ENCODE data around the gene SLC25A23. TPM values are rescaled to one million over a fixed set of nuclear protein-coding genes. Genes with fewer than 3 reads are reported as not detected.

SLC25A23 gene
- total and polyA plus RNA-seq, 9 of the 15 experiments (the other 6 are each of a cell fraction or from before 2014, with no cell fraction given): 6.1 to 72.0 (median 26.6) TPM

- no peak for TF ChIP-seq GTF3C2 (IDR thresholded peaks at IDR 0.05; ENCODE audit: borderline replicate concordance, extremely low read depth, insufficient read length)
- no peak for TF ChIP-seq TEAD1 (CRISPR knock-in tag; IDR thresholded peaks at IDR 0.05)
- no peak for TF ChIP-seq BCOR (IDR thresholded peaks at IDR 0.05)
- no peak for TF ChIP-seq TAF15 (IDR thresholded peaks at IDR 0.05; ENCODE audit: low read depth, low read length)
- no peak for TF ChIP-seq ZNF212 (CRISPR knock-in tag; IDR thresholded peaks at IDR 0.05)
- TF ChIP-seq EZH2 (IDR thresholded peaks at IDR 0.05; ENCODE audit: borderline replicate concordance, low read depth, low read length): no peak
- peak; percentile 90 for TF ChIP-seq ELF4 (CRISPR knock-in tag; IDR thresholded peaks at IDR 0.05)
- TF ChIP-seq PHF21A (IDR thresholded peaks at IDR 0.05; ENCODE audit: borderline replicate concordance, low read depth): no peak
- 0 out of 2 replicates have a peak, but pooled peaks have one; percentile 45 for TF ChIP-seq E2F4 (CRISPR knock-in tag; IDR thresholded peaks at IDR 0.05; ENCODE audit: low read depth)
- peak; percentile 63 for TF ChIP-seq MAX (CRISPR knock-in tag; IDR thresholded peaks at IDR 0.05)
- TF ChIP-seq ZNF184 (CRISPR knock-in tag; IDR thresholded peaks at IDR 0.05): no peak
- peak; percentile 87 for TF ChIP-seq HBP1 (CRISPR knock-in tag; IDR thresholded peaks at IDR 0.05)
- peak; percentile 43 for TF ChIP-seq ARID1B (IDR thresholded peaks at IDR 0.05)
- no peak for TF ChIP-seq EP300 (IDR thresholded peaks at IDR 0.05; ENCODE audit: low read length)
- peak in 1 of 2 experiments; percentile 81; a peak in 2 of 4 replicates for TF ChIP-seq HDAC1 (IDR thresholded peaks at IDR 0.05)
- no peak for TF ChIP-seq BCL6 (CRISPR knock-in tag; IDR thresholded peaks at IDR 0.05)
- TF ChIP-seq USF1 (CRISPR knock-in tag; IDR thresholded peaks at IDR 0.05): no peak
- no peak for TF ChIP-seq RBM15 (IDR thresholded peaks at IDR 0.05; ENCODE audit: insufficient read depth, low read length)
- no peak for TF ChIP-seq MXD1 (CRISPR knock-in tag; IDR thresholded peaks at IDR 0.05; ENCODE audit: borderline replicate concordance, poor library complexity, severe bottlenecking)
- 0 out of 2 replicates have a peak, but pooled peaks have one; percentile 11 for TF ChIP-seq ARID2 (IDR thresholded peaks at IDR 0.05)
- no peak for TF ChIP-seq SAFB2 (IDR thresholded peaks at IDR 0.05; ENCODE audit: borderline replicate concordance, low read depth, low read length, severe bottlenecking)
These were observed 30.0 kb downstream of the SLC25A23 start (continued) for GRCh38 chr19:6429419-6430221.

Data from K562 (cell line).